ENCODE measurements around the gene DKK3.

The DKK3 gene

DNA sequence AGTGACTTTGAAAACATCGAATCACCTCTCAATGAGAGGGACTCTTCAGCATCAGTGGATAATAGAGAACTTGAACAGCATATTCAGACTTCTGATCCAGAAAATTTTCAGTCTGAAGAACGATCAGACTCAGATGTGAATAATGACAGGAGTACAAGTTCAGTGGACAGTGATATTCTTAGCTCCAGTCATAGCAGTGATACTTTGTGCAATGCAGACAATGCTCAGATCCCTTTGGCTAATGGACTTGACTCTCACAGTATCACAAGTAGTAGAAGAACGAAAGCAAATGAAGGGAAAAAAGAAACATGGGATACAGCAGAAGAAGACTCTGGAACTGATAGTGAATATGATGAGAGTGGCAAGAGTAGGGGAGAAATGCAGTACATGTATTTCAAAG is 65.8 kb downstream of the DKK3 start:
- no peak for DNase-seq (ENCODE audit: low read depth)

DNA sequence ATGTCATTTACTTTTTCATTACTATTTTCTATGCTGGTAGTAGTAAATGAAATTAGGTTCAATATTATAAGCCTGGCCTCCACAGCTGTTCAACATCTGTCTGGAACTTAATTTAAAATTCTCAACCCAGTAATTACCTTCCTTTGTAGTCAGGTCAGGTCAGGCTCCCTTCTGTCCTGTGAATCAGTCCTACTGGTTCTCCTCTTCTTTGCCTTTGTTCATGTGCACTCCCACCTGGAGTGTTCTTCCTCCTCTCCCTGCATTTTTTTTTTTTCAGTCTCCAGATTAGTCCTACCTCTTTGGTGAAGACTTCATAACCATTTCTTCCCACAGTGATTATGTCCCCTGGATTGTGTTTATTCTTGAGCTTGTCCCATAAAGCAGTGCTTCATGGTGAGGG is 67.9 kb downstream of the DKK3 start:
- DNase-seq (ENCODE audit: low read depth): no peak

DNA sequence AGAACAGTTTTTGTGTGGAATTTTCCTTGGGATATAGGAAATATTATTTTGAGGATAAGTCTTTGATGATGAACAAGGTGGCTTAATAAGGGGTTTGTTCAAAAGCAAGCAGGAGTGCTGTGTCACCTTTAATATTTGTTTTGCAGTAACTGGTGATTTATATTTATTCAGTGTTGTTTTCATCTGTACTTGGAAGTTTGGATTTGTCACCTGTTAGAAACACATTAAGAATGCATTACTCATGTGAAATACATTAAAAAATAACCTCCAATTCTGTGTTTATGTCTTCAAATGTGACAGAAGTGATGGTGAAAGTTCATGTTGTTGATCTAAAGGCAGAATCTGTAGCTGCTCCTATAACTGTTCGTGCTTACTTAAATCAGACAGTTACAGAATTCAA is 70.5 kb downstream of the DKK3 start:
- DNase-seq (ENCODE audit: low read depth): no peak

DNA sequence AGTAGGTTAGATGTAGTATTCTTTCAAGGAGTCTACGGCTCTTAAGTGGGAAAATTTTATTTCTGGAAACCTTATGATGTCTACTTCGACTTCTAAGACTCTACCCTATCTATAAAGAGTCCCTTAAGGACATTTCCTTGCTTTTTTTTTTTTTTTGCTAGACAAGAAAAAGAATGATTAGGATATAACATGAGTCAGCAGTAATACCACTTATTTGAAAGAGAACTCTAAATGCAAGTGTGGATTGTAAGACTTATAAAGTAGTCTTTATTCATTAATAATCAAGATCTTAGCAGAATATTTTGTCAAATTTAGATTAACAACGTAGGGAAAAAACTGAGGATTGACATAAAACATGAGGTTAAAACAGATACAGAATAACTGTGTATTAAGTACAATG is 71.0 kb downstream of the DKK3 start:
- no peak for DNase-seq (ENCODE audit: low read depth)

DNA sequence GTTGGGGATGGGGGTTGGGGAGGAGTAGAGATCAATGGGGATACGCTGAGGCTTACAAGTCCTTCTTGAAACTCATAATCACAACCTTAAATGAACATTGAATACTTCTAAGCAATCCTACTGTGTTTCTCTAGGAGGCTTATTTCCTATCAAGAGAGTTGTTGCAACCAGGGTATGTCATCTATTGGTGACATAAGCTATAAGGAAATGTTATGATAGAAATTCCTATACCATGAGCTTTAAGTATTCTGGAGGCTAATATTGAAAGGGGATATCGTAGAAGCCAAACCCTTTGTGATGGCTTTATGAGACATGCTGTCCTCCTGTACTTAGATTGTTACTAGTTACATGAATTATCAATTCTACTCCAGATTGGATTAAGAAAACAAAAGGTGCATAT is 72.9 kb downstream of the DKK3 start:
- DNase-seq (ENCODE audit: low read depth): no peak

DNA sequence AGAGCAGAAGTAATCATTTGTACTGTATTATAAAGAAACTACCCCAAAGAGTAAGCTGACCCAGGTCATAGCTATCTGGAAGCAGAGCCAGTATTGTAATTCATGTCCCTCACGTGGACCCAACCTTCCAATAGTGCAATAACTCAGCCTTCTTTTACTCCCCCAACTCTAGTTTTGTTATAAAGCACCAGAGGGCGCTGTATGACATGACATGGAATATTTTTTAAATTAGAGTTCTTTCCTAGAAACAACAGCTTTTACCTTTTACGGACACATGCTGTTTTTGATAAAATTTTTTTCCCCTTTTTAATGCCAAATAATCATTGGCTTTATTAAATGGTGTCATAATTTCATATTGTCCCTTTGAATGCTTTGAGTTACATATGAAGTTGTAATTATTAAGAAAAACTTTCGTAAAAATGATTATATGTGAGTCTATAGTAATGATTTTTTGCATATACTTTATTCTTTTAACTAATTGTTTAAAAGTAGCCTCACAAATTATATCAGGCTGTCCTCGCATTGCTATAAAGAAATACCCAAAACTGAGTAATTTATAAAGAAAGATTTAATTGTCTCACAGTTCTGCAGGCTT is 76.9 kb downstream of the DKK3 start:
- DNase-seq (ENCODE audit: low read depth): no peak

DNA sequence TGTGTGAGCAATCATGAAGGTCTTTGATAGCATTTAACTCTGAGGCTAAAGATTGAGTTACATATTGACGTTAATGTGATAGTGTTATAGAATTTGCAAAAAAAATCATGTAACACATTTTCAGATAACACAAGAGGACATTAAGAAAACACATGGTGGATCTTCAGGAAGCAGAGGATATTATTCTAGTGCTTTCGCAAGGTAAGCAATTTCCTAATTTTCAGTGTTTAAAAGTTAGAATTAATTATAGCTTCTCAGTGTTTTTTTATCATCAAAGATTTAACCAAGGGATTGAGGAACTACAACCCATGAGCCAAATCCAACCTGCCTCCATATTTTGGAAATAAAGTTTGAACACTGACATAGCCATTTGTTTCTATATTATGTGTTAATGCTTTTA is 78.5 kb downstream of the DKK3 start:
- DNase-seq (ENCODE audit: low read depth): no peak

DNA sequence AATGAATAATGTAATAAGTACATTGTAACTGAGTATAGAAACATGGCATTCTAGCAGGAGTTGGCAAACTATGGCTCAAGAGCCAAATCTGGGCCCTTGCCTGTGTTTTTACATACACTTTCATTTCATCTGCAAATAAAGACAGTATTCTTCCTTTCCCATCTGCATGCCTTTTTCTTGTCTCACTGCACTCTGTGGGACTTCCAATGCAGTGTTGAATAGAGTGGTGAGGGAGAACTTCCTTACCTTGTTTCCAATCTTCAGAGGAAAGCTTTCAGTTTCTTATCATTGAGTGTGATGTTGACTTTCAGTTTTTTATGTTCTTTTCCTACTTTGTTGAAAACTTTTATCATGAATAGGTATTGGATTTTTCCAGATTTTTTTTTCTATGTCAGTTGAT is 84.6 kb downstream of the DKK3 start:
- DNase-seq (ENCODE audit: low read depth): no peak

DNA sequence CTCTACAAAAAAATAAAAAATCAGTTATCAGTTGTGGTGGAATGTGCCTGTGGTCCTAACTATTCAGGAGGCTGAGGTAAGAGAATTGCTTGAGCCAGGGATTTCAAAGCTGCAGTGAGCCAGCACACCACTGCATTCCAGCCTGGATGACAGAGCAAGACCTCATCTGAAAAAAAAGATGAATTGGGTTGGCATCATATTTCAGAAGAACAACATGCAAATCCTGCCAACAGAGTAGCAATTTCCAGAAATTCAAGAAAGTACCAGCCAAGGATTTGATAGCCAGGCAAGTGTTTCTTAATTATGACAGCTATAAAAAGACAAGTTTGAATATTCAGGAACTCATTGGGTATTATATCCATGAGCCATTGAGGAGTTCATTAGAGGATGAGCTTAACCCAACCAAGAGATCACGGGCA is 91.4 kb downstream of the DKK3 start:
- no peak for DNase-seq (ENCODE audit: low read depth)

DNA sequence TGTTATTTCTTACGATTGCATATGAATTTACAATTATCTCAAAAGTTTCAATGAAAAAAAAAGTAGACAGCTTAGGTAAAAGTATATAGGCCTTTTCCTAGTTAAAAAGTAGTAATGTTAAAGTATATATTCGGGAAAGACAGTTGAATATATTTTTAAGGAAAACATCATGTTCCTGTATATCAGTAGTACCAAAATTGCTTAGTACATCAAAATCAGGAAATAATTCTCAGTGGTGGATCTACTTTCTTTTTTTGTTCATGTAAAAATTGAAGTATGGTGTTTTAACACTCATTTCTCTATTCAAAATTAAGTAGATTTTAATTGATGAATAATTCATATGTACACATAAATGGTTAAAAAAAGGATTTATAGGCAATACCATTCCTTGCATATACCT is 92.8 kb downstream of the DKK3 start:
- DNase-seq (ENCODE audit: low read depth): no peak

DNA sequence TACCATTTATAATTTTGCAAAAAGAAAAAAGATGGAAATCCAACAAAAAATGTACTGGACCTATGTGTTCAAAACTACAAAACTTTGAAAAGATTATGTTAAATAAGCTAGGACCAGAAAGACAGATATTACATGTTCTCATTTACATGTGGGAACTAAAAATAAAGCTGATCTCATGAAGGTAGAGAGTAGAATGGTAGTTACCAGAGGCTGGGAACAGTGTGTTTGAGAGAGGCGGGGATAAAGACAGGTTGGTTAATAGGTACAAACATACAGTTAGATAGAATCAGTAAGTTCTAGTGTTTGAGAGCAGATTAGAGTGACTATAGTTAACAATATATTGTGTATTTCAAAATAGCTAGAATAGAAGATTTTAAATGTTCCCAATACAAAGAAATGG is 95.0 kb downstream of the DKK3 start:
- DNase-seq (ENCODE audit: low read depth): no peak

Measured in activated T-cell treated with anti-CD3 and anti-CD28 coated beads for 48 hours (primary cell).